ENCODE data around the gene SORL1.
A peak's percentile ranks its signal among the peaks of the same experiment; 100 is the strongest.

Gene SORL1

DNA sequence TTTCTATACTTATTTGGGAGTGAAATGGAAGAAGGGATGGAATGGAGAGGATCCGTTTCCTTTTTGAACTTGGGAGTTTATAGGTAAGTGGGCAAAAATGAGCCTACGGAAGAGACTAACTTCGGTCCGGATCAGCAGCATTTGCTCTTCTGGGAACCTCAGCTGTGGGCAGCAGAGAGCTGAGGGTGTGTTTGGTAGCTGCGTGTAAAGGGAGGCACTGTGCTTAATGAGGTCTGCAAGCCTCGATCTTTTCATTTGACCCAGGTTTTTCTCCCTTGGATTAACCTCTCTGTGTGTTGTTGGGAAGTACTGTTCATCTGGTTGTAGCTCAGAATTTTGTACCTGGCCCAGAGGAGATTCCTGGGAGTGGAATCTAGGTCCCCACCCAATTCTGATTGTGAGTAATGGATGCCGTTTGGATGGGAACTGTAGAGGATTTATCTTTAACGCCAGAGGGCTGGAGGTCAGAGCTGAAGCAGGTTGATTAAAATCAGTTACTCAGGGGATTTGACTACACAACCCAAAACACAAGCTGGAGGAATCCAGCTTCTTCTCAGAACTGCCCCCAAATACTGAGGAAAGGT lies 202.2 kb downstream of the SORL1 start:
- intact Hi-C loops (cut with DNase I; ENCODE audit: low total_unique reads): loop anchor here (2.0 kb wide), 1 partner anchor 852 kb away; no protein-coding TSS in a partner anchor
- H3K4me3 ChIP-seq: peak overlapping the region in 1 of 2 donors; percentile 55
- no peaks in the 10 kb centered on the region for H3K9me3 ChIP-seq
- H3K36me3 ChIP-seq: no peaks in the 10 kb centered on the region
- peak overlapping the region; percentile 94 to 95 for H3K27ac ChIP-seq
- DNase-seq: no peak
- H3K4me1 ChIP-seq: peaks cover 0 to 22% (median 14%) of the 10 kb centered on the region in 4 donors
- no peaks in the 10 kb centered on the region for H3K27me3 ChIP-seq
- TF ChIP-seq, protein P1, sequence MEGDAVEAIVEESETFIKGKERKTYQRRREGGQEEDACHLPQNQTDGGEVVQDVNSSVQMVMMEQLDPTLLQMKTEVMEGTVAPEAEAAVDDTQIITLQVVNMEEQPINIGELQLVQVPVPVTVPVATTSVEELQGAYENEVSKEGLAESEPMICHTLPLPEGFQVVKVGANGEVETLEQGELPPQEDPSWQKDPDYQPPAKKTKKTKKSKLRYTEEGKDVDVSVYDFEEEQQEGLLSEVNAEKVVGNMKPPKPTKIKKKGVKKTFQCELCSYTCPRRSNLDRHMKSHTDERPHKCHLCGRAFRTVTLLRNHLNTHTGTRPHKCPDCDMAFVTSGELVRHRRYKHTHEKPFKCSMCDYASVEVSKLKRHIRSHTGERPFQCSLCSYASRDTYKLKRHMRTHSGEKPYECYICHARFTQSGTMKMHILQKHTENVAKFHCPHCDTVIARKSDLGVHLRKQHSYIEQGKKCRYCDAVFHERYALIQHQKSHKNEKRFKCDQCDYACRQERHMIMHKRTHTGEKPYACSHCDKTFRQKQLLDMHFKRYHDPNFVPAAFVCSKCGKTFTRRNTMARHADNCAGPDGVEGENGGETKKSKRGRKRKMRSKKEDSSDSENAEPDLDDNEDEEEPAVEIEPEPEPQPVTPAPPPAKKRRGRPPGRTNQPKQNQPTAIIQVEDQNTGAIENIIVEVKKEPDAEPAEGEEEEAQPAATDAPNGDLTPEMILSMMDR (IDR thresholded peaks at IDR 0.05): no peak

DNA sequence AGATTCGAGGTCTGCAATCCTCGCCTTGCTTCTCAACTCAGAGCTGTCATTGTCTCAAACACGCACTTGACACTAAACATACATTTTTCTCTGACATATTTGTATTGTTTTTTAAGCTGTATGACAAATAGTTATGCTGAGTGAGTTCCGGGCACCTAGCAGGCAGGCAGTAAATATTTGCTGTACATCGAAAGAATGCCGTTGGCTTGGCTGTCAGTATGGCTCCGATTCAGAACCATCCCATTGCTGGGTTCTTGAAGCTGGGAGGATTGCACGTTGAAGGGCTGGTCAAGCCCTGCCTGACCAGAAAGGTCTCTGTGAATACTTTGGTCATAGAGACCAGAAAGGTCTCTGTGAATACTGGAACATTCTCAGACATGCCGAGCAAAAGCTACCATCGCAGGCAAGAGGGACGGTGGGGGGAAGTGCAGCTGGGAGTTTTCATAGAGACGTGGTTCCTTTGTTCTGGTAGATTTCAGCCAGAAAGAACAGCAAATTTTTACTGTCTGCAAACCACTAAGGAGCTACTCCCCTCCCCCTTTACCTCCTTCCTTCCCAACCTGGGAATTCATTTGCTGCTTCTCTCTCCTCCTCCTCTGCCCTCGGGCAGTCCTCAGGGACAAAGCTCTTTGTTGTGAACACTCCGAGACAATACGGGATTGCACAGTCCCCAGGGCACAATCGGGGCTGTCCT lies 202.9 kb downstream of the SORL1 start:
- H3K27me3 ChIP-seq: no peaks in the 10 kb centered on the region
- TF ChIP-seq, protein P1 (IDR thresholded peaks at IDR 0.05): no peak
- H3K4me3 ChIP-seq: peak overlapping the region; percentile 52 to 55
- DNase-seq: no peak
- intact Hi-C loops (cut with DNase I; ENCODE audit: low total_unique reads): loop anchor here (2.0 to 5.0 kb wide), 3 partner anchors 447 to 852 kb away; no protein-coding TSS in a partner anchor
- H3K27ac ChIP-seq: peak overlapping the region; percentile 94 to 95
- no peaks in the 10 kb centered on the region for H3K9me3 ChIP-seq
- peaks cover 0 to 22% (median 14%) of the 10 kb centered on the region in 4 donors for H3K4me1 ChIP-seq
- H3K36me3 ChIP-seq: no peaks in the 10 kb centered on the region

DNA sequence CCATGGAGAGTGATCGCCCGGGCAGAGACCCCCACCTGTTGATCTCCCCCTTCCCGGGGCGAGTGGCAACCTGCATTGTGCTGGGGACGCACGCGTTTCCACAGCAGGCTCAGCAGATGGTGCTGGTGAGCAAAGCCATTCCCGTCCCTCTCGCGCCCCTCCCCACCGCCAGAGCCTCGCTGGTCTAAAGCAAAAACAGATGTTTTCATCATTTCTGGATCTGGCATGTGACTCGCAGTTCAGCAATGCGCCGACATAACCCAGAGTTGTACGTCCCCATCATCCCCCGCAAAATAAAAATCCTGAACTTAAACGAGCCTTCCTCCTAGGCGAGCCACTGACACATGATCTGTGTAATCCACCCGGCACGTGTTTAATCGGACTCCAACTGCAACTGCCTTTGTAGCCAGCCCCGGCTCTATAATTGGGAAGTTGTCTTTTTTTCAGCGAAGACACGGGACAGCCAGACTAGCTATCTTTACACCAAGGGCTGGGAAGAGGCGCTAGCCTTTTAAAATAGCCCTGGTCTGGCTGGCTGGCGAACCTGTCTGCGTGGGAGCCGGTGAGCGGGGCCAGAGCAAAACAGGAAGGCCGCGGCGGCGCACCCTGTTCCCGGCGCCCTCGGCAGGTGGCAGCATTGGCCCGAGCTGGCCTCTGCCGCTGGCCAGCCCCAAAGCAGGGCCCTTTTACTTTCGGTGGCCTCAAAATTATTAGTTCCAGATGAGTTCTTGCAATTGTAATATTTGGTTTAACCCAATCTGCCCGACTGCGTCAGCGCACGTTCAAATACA lies 203.6 kb downstream of the SORL1 start:
- Histone ChIP-seq H3K4me3 (peak overlapping the region; percentile 52 to 55), H3K36me3 (no peaks in the 10 kb centered on the region), H3K27ac (peak overlapping the region; percentile 94 to 95), H3K9me3 (no peaks in the 10 kb centered on the region), H3K27me3 (no peaks in the 10 kb centered on the region), H3K4me1 (peaks cover 0 to 22% (median 14%) of the 10 kb centered on the region in 4 donors)
- DNase-seq: peak; percentile 89 to 95
- TF ChIP-seq, protein P1 (IDR thresholded peaks at IDR 0.05): peak; percentile 91 to 92
- intact Hi-C loops (cut with DNase I; ENCODE audit: low total_unique reads): loop anchor here (2.0 to 5.0 kb wide), 3 partner anchors 447 to 851 kb away; no protein-coding TSS in a partner anchor

DNA sequence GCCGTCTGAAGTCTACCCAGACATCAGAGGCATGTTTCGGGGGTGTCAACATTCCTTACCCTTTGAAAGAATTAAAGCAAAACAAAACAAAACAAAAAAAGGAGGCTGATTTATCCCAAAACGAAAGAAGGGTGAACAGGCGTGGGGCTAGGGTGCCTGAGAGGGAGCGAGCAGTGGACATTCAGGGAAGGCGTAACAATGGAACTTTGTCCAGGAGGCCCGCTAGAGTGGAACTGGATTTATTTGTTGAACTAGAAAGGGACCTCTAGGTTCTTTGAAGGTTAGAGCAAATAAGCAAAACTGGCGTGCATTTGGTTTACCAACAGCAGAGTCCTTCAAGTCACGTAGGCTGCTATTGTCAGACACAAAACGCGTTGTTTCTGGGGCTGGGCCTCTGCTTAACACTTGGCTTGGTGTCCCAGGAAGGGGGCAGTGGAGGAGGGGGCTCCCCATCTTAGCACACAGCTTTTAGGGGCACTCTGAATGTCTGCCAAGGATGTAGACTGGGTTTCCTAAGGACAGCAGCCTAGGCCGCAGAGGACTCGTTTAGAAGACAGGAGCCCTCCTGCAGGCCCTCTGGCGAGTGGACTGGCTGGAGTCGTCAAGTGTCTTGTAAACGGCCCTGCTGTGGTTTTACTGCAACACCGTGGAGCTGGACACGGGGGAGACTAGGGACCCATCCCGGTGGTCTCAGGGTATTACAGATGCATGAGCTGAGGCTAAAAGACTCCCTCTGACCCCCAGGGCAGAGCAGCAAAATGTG lies 204.4 kb downstream of the SORL1 start:
- no peak for DNase-seq

More for the DNA sequence above, 204.4 kb downstream of the SORL1 start:
- TF ChIP-seq, protein P1 (IDR thresholded peaks at IDR 0.05): no peak
- intact Hi-C loops (cut with DNase I; ENCODE audit: low total_unique reads): loop anchor here (5.0 kb wide), 2 partner anchors 446 to 546 kb away; no protein-coding TSS in a partner anchor
- no peaks in the 10 kb centered on the region for H3K36me3 ChIP-seq
- H3K9me3 ChIP-seq: no peaks in the 10 kb centered on the region
- H3K4me1 ChIP-seq: peaks cover 0 to 25% (median 14%) of the 10 kb centered on the region in 4 donors
- H3K27me3 ChIP-seq: no peaks in the 10 kb centered on the region
- peak overlapping the region; percentile 94 to 95 for H3K27ac ChIP-seq
- peak overlapping the region; percentile 52 to 55 for H3K4me3 ChIP-seq
